OCI-LY1 (cell line): ENCODE data around the gene GBP4.

ENCODE experiments used
- H2AFZ ChIP-seq: fragments of 200-600 bp; sonication (generic), shearing (Covaris generic); 2 replicates; pipeline ENCODE4 v1.6.0; 2014; ENCODE audit warnings: antibody characterized with exemption, mild to moderate bottlenecking, low read length
- H3F3A ChIP-seq: fragments of 200-600 bp; sonication (generic), shearing (Covaris generic); 2 replicates; pipeline ENCODE4 v1.6.0; 2014; ENCODE audit warnings: mild to moderate bottlenecking, antibody characterized with exemption, low read length, moderate library complexity; ENCODE audit not compliant: insufficient read depth
- H3K27ac ChIP-seq: fragments of 200-600 bp; sonication (generic); 2 replicates; pipeline ENCODE4 v1.5.1; 2014; ENCODE audit warnings: low read length, mixed run types, mild to moderate bottlenecking, low read depth; ENCODE audit not compliant: poor library complexity, severe bottlenecking
- H3K27me3 ChIP-seq: fragments of 200-600 bp; sonication (generic); 2 replicates; pipeline ENCODE4 v1.6.0; 2014; ENCODE audit warnings: antibody characterized with exemption, mild to moderate bottlenecking, low read length, moderate library complexity; ENCODE audit not compliant: insufficient read depth
- H3K36me3 ChIP-seq: fragments of 200-600 bp; sonication (generic); 2 replicates; pipeline ENCODE4 v1.6.1; 2014; ENCODE audit warnings: mild to moderate bottlenecking, antibody characterized with exemption, low read length, moderate library complexity, mixed read lengths; ENCODE audit not compliant: insufficient read depth
- H3K4me1 ChIP-seq: fragments of 200-600 bp; sonication (generic); 2 replicates; pipeline ENCODE4 v1.5.1; 2014; ENCODE audit warnings: mild to moderate bottlenecking, low read length, moderate library complexity; ENCODE audit not compliant: insufficient read depth, severe bottlenecking
- H3K4me2 ChIP-seq: fragments of 200-600 bp; sonication (generic), shearing (Covaris generic); 2 replicates; pipeline ENCODE4 v1.6.1; 2014; ENCODE audit warnings: low read length
- H3K4me3 ChIP-seq: fragments of 200-600 bp; sonication (generic); 2 replicates; pipeline ENCODE4 v1.5.1; 2014; ENCODE audit warnings: low read length, low read depth, mild to moderate bottlenecking, mixed read lengths; ENCODE audit not compliant: poor library complexity, severe bottlenecking
- H3K79me2 ChIP-seq: fragments of 200-600 bp; shearing (Covaris generic); 2 replicates; pipeline ENCODE4 v1.6.1; 2016; ENCODE audit warnings: mixed run types, low read length, mixed read lengths; ENCODE audit not compliant: insufficient read depth
- H3K9ac ChIP-seq: fragments of 200-600 bp; sonication (generic), shearing (Covaris generic); 2 replicates; pipeline ENCODE4 v1.6.1; 2014; ENCODE audit warnings: mild to moderate bottlenecking, low read length, mixed read lengths
- H3K9me2 ChIP-seq: fragments of 200-600 bp; sonication (generic), shearing (Covaris generic); 2 replicates; pipeline ENCODE4 v1.6.1; 2014; ENCODE audit warnings: low read depth, mild to moderate bottlenecking, low read length, mixed read lengths
- H3K9me3 ChIP-seq: fragments of 200-600 bp; shearing (Covaris generic); 2 replicates; pipeline ENCODE4 v1.6.1; 2014; ENCODE audit warnings: low read length, mixed read lengths
- H4K20me1 ChIP-seq: fragments of 200-600 bp; sonication (generic), shearing (Covaris generic); 2 replicates; pipeline ENCODE4 v1.6.0; 2016; ENCODE audit warnings: mild to moderate bottlenecking, low read length; ENCODE audit not compliant: insufficient read depth
- EZH2 ChIP-seq: fragments of 200-600 bp; sonication (generic), shearing (Covaris generic); IDR thresholded peaks from 2 replicates; pipeline ENCODE4 v1.8.0; 2017; ENCODE audit warnings: borderline replicate concordance, mixed run types, mild to moderate bottlenecking, antibody characterized with exemption, low read length, moderate library complexity, mixed read lengths
- TF ChIP-seq, protein P1 (sequence below): fragments of 200-600 bp; sonication (generic), shearing (Covaris generic); IDR thresholded peaks from 2 replicates; pipeline ENCODE4 v1.5.1; 2017; ENCODE audit warnings: mild to moderate bottlenecking, antibody characterized with exemption, low read length, moderate library complexity, mixed read lengths

GBP4 gene

GRCh38 chr1:89172468-89173143 lies 26.1 kb downstream of the GBP4 start:
- Histone ChIP-seq H3K4me3 (no peak overlapping the region), H3K27ac (no peak overlapping the region), H3K9ac (no peak overlapping the region), H3K79me2 (no peaks in the 10 kb centered on the region), H4K20me1 (no peaks in the 10 kb centered on the region), H3K4me2 (no peak overlapping the region), H2AFZ (no peak overlapping the region), H3K27me3 (no peaks in the 10 kb centered on the region), H3K36me3 (no peaks in the 10 kb centered on the region), H3K4me1 (no peaks in the 10 kb centered on the region), H3K9me2 (no peaks in the 10 kb centered on the region), H3F3A (no peaks in the 10 kb centered on the region), H3K9me3 (no peaks in the 10 kb centered on the region)
- TF ChIP-seq, protein P1, sequence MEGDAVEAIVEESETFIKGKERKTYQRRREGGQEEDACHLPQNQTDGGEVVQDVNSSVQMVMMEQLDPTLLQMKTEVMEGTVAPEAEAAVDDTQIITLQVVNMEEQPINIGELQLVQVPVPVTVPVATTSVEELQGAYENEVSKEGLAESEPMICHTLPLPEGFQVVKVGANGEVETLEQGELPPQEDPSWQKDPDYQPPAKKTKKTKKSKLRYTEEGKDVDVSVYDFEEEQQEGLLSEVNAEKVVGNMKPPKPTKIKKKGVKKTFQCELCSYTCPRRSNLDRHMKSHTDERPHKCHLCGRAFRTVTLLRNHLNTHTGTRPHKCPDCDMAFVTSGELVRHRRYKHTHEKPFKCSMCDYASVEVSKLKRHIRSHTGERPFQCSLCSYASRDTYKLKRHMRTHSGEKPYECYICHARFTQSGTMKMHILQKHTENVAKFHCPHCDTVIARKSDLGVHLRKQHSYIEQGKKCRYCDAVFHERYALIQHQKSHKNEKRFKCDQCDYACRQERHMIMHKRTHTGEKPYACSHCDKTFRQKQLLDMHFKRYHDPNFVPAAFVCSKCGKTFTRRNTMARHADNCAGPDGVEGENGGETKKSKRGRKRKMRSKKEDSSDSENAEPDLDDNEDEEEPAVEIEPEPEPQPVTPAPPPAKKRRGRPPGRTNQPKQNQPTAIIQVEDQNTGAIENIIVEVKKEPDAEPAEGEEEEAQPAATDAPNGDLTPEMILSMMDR, result no peak
- TF ChIP-seq EZH2, result no peak

DNA sequence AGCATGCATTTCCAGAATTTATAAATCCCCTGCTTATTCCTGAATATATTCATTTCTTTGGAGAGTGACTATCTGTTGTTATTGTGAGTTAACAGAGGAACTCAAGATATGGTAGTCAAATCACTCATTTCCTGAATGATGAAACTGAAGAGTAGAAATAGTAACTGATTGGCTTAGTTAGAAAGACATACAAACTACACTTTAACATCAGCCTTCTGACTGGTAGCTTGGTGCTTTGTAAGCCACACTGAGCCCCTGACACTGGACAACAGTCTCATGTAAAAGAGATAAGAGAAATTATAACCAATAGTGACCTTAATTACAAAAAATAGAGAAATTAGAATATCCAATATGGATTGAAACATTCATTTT lies 27.7 kb downstream of the GBP4 start:
- Histone ChIP-seq H3K4me3 (no peak overlapping the region), H3F3A (no peaks in the 10 kb centered on the region), H3K27ac (no peak overlapping the region), H3K9me3 (no peaks in the 10 kb centered on the region), H3K9me2 (no peaks in the 10 kb centered on the region), H3K36me3 (no peaks in the 10 kb centered on the region), H3K79me2 (no peaks in the 10 kb centered on the region), H2AFZ (no peak overlapping the region), H4K20me1 (no peaks in the 10 kb centered on the region), H3K9ac (no peak overlapping the region), H3K27me3 (no peaks in the 10 kb centered on the region), H3K4me1 (no peaks in the 10 kb centered on the region), H3K4me2 (no peak overlapping the region)
- TF ChIP-seq, protein P1, result no peak
- no peak for TF ChIP-seq EZH2

DNA sequence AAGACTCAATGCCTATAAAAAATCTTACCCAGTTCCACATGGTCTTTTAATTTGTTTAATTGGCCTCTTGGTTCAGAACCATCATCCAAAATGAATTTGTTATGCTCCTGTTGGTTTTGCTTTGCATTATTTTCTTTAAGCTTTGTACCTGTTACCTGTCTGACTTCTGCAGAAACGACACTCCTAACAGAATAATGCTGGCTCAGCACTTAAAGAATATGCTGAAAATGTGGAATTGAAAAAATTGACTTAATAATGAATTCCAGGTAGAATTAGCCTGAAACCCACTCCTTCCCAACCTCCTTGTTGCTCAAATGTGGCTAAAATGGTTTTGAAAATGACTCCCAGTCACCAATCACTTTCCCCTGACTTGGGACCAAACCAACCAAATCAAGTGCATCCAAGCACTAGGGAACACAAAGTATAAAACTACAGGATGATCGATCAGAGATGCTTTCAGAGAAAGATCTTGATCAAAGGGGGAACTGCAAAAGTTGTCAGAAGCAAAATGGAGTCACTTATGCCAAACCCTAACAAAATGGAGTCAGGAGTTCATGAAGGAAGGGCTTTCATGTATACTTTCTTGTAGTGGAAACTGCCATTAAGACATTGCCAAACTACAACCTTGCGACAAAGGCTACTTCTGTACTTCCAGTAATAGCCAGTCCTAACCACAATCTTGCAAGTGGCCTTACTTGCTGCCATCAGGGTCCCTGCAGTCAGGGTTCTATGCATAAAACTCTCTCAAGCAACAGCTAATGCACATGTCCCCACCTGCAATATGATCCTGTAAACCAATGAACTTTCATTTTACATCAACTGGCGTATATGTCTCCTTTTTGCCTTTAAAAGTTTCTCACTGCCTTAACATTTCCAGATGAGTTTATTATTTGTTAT lies 28.3 kb downstream of the GBP4 start:
- Histone ChIP-seq H2AFZ (no peak overlapping the region), H3K4me1 (no peaks in the 10 kb centered on the region), H3K27ac (no peak overlapping the region), H4K20me1 (no peaks in the 10 kb centered on the region), H3K9ac (no peak overlapping the region), H3K79me2 (no peaks in the 10 kb centered on the region), H3F3A (no peaks in the 10 kb centered on the region), H3K4me3 (no peak overlapping the region), H3K4me2 (no peak overlapping the region), H3K36me3 (no peaks in the 10 kb centered on the region), H3K9me2 (no peaks in the 10 kb centered on the region), H3K27me3 (no peaks in the 10 kb centered on the region), H3K9me3 (no peaks in the 10 kb centered on the region)
- TF ChIP-seq, protein P1, result no peak
- no peak for TF ChIP-seq EZH2
